Measurements from ENCODE around the gene ADGRG1. TPM values are rescaled to one million over a fixed set of nuclear protein-coding genes. Genes with fewer than 3 reads are reported as not detected.

Gene ADGRG1
- total RNA-seq, 4 donors from 2014 or later: 6.5 to 87.0 (median 7.8) TPM

GRCh38 chr16:57656342-57656955 is 28.0 kb downstream of the ADGRG1 start:
- Histone ChIP-seq H3K9me3 (no peaks in the 10 kb centered on the region), H3K27ac (no peak overlapping the region), H3K4me3 (no peak overlapping the region), H3K27me3 (no peaks in the 10 kb centered on the region), H3K4me1 (no peaks in the 10 kb centered on the region), H3K36me3 (no peaks in the 10 kb centered on the region)
- TF ChIP-seq CTCF (IDR thresholded peaks at IDR 0.05) (no peak), POLR2A (IDR thresholded peaks at IDR 0.05) (no peak)
- intact Hi-C loops (cut with DNase I; ENCODE audit: low total_unique reads): no loop called here
- no peak for DNase-seq

- TF ChIP-seq CTCF (IDR thresholded peaks at IDR 0.05): no peak
- TF ChIP-seq POLR2A (IDR thresholded peaks at IDR 0.05): no peak
- Histone ChIP-seq H3K27me3 (no peaks in the 10 kb centered on the region), H3K4me1 (no peaks in the 10 kb centered on the region), H3K36me3 (no peaks in the 10 kb centered on the region), H3K27ac (no peak overlapping the region), H3K4me3 (no peak overlapping the region), H3K9me3 (no peaks in the 10 kb centered on the region)
- intact Hi-C loops (cut with DNase I; ENCODE audit: low total_unique reads): no loop called here
- no peak for DNase-seq
Observed at GRCh38 chr16:57657228-57657627, 28.8 kb downstream of the ADGRG1 start.

DNA sequence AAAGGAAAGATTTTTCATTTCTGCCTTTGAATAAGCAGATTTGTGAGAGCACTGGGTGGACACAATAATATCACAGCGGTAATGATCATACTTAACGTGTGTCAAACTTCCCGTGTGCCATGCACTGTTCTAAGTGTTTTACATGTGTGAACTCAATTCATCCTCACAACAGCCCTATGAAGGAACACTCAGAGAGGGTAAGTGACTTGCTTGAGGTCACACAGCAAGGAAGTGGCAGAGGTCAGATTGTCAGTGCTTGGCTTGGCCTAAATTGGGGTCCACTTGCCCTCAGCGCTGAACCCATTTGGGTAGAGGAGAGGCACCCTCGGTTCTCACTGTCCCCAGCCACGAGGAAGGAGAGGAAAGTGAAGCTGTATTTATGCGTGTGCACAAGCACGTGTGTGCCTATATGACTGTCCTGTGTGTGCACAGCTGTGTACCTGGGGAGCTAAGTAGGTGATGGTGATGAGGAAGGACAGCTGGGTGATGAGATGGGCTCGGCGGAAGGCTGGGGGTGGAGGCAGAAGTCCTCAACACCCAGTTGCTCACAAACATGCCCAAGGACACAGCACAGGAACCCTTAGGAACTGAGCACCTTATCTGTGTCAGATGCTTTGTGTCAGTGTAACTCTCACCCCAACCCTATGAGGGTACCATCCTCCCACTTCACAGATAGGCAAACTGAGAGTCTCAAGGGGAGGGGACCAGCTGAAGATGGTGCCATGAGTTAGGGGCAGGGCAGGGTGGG is 29.9 kb downstream of the ADGRG1 start:
- Histone ChIP-seq H3K27me3 (no peaks in the 10 kb centered on the region), H3K27ac (no peak overlapping the region), H3K4me3 (no peak overlapping the region), H3K36me3 (no peaks in the 10 kb centered on the region), H3K9me3 (no peaks in the 10 kb centered on the region), H3K4me1 (no peaks in the 10 kb centered on the region)
- no peak for TF ChIP-seq POLR2A (IDR thresholded peaks at IDR 0.05)
- DNase-seq: no peak
- intact Hi-C loops (cut with DNase I; ENCODE audit: low total_unique reads): no loop called here

- Histone ChIP-seq H3K36me3 (no peaks in the 10 kb centered on the region), H3K27me3 (no peaks in the 10 kb centered on the region), H3K4me3 (no peak overlapping the region), H3K4me1 (no peaks in the 10 kb centered on the region), H3K9me3 (no peaks in the 10 kb centered on the region), H3K27ac (no peak overlapping the region)
- intact Hi-C loops (cut with DNase I; ENCODE audit: low total_unique reads): no loop called here
- no peak for DNase-seq
- TF ChIP-seq POLR2A (IDR thresholded peaks at IDR 0.05): no peak
- no peak for TF ChIP-seq CTCF (IDR thresholded peaks at IDR 0.05)
Observed at GRCh38 chr16:57658878-57659674, 30.6 kb downstream of the ADGRG1 start.

DNA sequence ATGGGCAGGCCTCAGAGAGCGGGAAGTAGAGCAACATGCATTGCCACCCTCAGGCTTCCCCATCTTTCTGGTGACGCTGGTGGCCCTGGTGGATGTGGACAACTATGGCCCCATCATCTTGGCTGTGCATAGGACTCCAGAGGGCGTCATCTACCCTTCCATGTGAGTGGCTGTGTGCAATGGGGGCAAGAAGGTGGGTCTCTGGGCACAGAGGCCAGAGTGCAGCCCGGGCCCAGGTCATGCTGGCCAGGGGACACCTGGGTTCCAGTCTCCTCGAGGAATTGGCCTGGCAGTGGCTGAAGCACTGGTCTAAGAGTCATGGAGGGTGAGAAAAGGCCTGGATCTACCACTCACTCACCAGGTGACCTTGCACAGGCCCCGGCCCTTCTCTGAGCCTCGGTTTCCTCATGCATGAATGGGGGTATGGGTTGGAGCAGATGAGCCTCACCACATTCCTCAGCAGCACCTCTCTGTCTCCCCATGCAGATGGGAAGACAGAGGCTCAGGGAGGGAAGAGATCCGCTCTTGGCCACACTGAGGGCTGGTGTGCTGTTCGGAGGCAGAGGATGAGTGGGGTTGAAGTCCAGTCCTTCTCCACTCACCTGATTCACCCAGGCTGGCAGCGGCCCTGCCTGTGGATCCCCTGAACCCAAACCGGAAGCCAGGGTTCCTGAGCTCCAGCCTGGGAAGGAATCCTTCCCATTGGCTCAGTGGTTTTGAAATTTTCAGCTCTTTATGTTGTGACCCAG is 32.5 kb downstream of the ADGRG1 start:
- no peaks in the 10 kb centered on the region for H3K27me3 ChIP-seq
- no peaks in the 10 kb centered on the region for H3K36me3 ChIP-seq
- H3K27ac ChIP-seq: no peak overlapping the region
- no peaks in the 10 kb centered on the region for H3K4me1 ChIP-seq
- H3K4me3 ChIP-seq: no peak overlapping the region
- H3K9me3 ChIP-seq: no peaks in the 10 kb centered on the region
- DNase-seq: no peak
- intact Hi-C loops (cut with DNase I; ENCODE audit: low total_unique reads): no loop called here
- TF ChIP-seq CTCF (IDR thresholded peaks at IDR 0.05) (no peak), POLR2A (IDR thresholded peaks at IDR 0.05) (no peak)

Measured in uterus (tissue), 4 donors.